Gastroesophageal sphincter (tissue), 3 donors: ENCODE data around the gene RXRB.

Experiments
- EP300 ChIP-seq: sonication (generic); formaldehyde crosslinking; IDR thresholded peaks from one replicate; pipeline ENCODE4 v1.6.1; 2017; ENCODE audit warnings: antibody characterized with exemption, mild to moderate bottlenecking
- POLR2A ChIP-seq, 2 donors: fragments of 450-650 bp; IDR thresholded peaks; one replicate each; pipeline ENCODE4 v1.6.1; 2017; ENCODE audit warnings: antibody characterized with exemption in 2 of 2, mild to moderate bottlenecking in 2 of 2, moderate library complexity in 1 of 2
- TF ChIP-seq, protein P1 (sequence below), 4 experiments: fragments of 200-600 bp in 2 of 4; fragments of 450-650 bp in 2 of 4; sonication (generic) in 1 of 4; IDR thresholded peaks; one replicate each; pipeline ENCODE4 v1.5.1; 2017 to 2019; ENCODE audit warnings: antibody characterized with exemption in 4 of 4, mild to moderate bottlenecking in 2 of 4, moderate library complexity in 2 of 4

DNA sequence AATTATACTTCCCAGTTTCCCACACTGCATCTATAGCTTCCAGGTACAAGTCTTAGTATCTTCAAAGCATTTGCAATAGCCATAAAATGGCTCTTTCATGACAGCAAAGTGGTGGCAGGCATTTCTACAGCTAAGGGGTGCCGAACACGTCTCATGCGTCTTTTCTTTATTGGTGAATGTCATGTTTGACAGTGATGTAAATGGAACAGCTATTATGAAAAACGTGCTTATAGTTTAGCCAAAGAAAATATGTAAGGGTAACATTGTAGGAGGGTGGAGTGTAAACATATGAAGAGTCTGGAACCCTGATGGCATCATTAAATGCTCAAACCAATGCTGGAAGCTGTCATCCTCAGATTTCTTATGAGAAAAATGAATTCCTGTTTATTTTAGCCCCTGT lies 46.1 kb downstream of the RXRB start:
- TF ChIP-seq, protein P1, sequence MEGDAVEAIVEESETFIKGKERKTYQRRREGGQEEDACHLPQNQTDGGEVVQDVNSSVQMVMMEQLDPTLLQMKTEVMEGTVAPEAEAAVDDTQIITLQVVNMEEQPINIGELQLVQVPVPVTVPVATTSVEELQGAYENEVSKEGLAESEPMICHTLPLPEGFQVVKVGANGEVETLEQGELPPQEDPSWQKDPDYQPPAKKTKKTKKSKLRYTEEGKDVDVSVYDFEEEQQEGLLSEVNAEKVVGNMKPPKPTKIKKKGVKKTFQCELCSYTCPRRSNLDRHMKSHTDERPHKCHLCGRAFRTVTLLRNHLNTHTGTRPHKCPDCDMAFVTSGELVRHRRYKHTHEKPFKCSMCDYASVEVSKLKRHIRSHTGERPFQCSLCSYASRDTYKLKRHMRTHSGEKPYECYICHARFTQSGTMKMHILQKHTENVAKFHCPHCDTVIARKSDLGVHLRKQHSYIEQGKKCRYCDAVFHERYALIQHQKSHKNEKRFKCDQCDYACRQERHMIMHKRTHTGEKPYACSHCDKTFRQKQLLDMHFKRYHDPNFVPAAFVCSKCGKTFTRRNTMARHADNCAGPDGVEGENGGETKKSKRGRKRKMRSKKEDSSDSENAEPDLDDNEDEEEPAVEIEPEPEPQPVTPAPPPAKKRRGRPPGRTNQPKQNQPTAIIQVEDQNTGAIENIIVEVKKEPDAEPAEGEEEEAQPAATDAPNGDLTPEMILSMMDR (IDR thresholded peaks at IDR 0.05) = no peak
- TF ChIP-seq EP300 = no peak
- TF ChIP-seq POLR2A (IDR thresholded peaks at IDR 0.05) = no peak
